Small intestine (tissue), 7 donors: ENCODE measurements around the gene NFATC1. TPM values are rescaled to one million over a fixed set of nuclear protein-coding genes. Genes with fewer than 3 reads are reported as not detected.

Experiments used
- DNase-seq, 2 donors: peaks; one replicate each; pipeline versions ENCODE4 v3.0.0 to v3.0.0-alpha.2; 2013
- FAIRE-seq: peaks from 2 replicates; lab custom pipeline; 2012; peaks lifted over from hg19 to GRCh38; lab: Jason Lieb, UNC
- H3K27ac ChIP-seq, 3 donors: one replicate each; pipeline ENCODE4 v1.5.1; 2013; ENCODE audit warnings: low read length in 2 of 3, mild to moderate bottlenecking in 2 of 3, control low read depth in 1 of 3, inconsistent platforms in 1 of 3, low read depth in 1 of 3, moderate library complexity in 1 of 3
- H3K27me3 ChIP-seq, 3 donors: one replicate each; pipeline ENCODE4 v1.6.1; 2013; ENCODE audit warnings: low read length in 3 of 3, inconsistent platforms in 1 of 3; ENCODE audit not compliant: control insufficient read depth in 3 of 3, insufficient read depth in 3 of 3
- H3K36me3 ChIP-seq, 3 donors: one replicate each; pipeline ENCODE4 v1.6.1; 2013; ENCODE audit warnings: low read length in 3 of 3, inconsistent platforms in 1 of 3, low read depth in 1 of 3, mild to moderate bottlenecking in 1 of 3, moderate library complexity in 1 of 3; ENCODE audit not compliant: control insufficient read depth in 3 of 3, insufficient read depth in 2 of 3
- H3K4me1 ChIP-seq, 3 donors: one replicate each; pipeline ENCODE4 v1.6.1; 2013; ENCODE audit warnings: low read length in 2 of 3, inconsistent platforms in 1 of 3, low read depth in 1 of 3, mild to moderate bottlenecking in 1 of 3, moderate library complexity in 1 of 3; ENCODE audit not compliant: control insufficient read depth in 3 of 3, insufficient read depth in 2 of 3
- H3K4me3 ChIP-seq, 3 donors: one replicate each; pipeline ENCODE4 v1.5.1; 2013; ENCODE audit warnings: low read length in 3 of 3, control low read depth in 1 of 3, inconsistent platforms in 1 of 3, low read depth in 1 of 3, mild to moderate bottlenecking in 1 of 3, moderate library complexity in 1 of 3
- H3K9me3 ChIP-seq, 2 donors: one replicate each; pipeline ENCODE4 v1.6.1; 2013; ENCODE audit warnings: low read depth in 1 of 2, low read length in 1 of 2; ENCODE audit not compliant: control insufficient read depth in 2 of 2, insufficient read depth in 1 of 2
- WGBS, 3 donors: extraction: QIAGEN DNeasy Blood & Tissue Kit; methylation state at CpG; one replicate each; pipeline ENCODE4 v1.1.7; 2013; 5-methylcytosine and 5-hydroxymethylcytosine counted together
- polyA plus RNA-seq, 4 donors: library from polyadenylated mRNA; stranded (reverse) in 3 of 4; unstranded in 1 of 4; fragments of 200-250 nt in 3 of 4; fragments of 120-200 nt in 1 of 4; gene quantifications; one replicate each; pipeline versions ENCODE4 v1.2.1 to v1.2.3, GENCODE V29; 2013
- donor health status: healthy with polysubstance abuse.
- donor health status: control.
- donor health status: control.
- donor health status: Bipolar disorder and iron deficiency.
- donor health status: healthy.

The NFATC1 gene
- polyA plus RNA-seq, 4 donors: 0.67 to 5.9 (median 2.2) TPM

DNA sequence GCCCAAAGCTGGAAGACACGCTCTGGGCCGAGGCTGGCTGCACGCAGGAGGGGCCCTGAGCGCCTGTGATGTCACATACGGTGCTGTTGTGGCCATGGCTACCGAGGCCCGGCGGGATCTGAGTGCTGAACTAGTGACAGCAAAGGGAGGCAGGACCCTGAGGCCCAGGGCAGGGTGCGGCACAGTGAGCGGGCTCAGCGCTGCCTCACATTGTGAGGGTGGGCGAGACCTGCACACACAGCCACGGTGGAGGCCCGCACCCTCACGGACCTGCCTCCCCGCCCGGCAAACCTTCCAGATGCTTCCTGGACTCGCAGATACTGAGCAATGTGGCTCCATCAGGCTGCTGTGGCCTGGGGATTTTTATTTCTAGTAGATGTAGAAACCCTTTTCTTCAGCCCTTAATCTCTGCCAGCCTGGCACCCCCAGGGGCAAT, 150.0 kb downstream of the NFATC1 start:
- H3K9me3 ChIP-seq: peaks cover 0 to 3% of the 10 kb centered on the region in 2 donors
- H3K27ac ChIP-seq: no peak overlapping the region
- no peak for FAIRE-seq
- 79 to 89% (median 84%) methylated on average over 11 to 18 of the region's 18 CpGs for WGBS, 3 donors
- no peaks in the 10 kb centered on the region for H3K27me3 ChIP-seq
- DNase-seq: no peak
- H3K4me1 ChIP-seq: no peaks in the 10 kb centered on the region
- no peak overlapping the region for H3K4me3 ChIP-seq
- no peaks in the 10 kb centered on the region for H3K36me3 ChIP-seq

DNA sequence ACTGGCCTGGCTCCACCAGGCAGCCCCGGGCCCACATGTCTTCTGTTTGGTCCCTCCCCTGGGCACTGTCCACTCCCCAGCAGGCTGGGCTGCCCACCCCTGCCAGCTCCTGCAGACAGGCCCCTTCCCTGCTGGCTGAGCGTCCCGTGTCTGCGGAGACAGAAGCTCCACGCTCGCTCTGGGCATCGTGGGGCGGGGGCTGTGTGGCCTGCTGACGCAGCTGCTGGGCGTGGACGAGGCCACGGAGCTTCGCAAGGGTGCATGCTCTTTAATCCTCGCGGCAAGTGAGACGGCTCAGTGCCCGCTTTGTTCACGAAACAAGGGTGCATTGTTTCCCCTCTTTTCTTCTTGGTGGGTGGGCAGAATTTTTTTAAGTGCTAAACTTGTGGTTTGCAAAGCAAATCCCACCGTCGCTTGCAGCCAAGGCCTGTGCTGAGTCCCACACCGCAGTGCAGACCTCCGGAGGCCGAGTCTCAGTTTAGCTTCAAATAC, 151.1 kb downstream of the NFATC1 start:
- H3K4me3 ChIP-seq: no peak overlapping the region
- H3K4me1 ChIP-seq: no peaks in the 10 kb centered on the region
- H3K27ac ChIP-seq: no peak overlapping the region
- peaks cover 0 to 3% of the 10 kb centered on the region in 2 donors for H3K9me3 ChIP-seq
- no peaks in the 10 kb centered on the region for H3K27me3 ChIP-seq
- 72 to 81% (median 78%) methylated on average over 23 of the region's 23 CpGs for WGBS, 3 donors
- H3K36me3 ChIP-seq: no peaks in the 10 kb centered on the region
- DNase-seq (no peak), FAIRE-seq (no peak)

DNA sequence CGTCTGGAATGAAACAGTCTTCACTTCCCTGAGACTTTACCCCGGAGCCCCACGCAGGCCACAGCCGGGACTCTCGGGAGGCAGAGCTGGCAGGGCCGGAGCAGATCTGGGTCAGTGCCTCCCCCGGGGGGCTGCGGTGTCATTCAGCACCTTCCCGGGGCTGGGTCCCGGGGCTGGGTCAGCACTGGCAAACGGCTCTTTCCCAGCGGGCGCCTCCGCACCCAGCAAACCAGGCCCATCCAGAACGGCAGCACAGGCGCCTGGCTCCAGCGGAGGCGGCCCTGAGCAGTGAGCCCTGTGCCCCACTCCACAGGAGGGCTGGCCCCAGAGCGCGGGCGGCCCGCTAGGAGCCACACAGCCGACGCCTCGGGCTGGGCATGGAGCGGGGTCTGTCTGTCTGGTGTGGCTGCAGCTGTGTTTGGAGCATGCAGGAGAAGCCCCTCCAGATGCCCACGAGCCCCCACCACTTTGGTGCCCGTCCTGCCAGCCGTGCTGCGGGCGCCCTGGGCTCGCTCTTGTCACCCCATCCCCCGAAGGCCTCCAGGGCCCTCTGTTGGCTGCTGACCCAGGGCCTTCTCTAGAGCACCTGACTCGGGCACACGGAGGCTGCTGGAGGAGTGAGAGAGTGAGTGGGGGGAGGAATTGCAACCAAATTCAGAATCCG, 151.8 kb downstream of the NFATC1 start:
- no peak for DNase-seq
- H3K36me3 ChIP-seq: no peaks in the 10 kb centered on the region
- peaks cover 0 to 3% of the 10 kb centered on the region in 2 donors for H3K9me3 ChIP-seq
- no peak overlapping the region for H3K27ac ChIP-seq
- 83 to 86% (median 85%) methylated on average over 34 to 36 of the region's 36 CpGs for WGBS, 3 donors
- H3K4me3 ChIP-seq: no peak overlapping the region
- no peaks in the 10 kb centered on the region for H3K4me1 ChIP-seq
- no peaks in the 10 kb centered on the region for H3K27me3 ChIP-seq
- FAIRE-seq: no peak

DNA sequence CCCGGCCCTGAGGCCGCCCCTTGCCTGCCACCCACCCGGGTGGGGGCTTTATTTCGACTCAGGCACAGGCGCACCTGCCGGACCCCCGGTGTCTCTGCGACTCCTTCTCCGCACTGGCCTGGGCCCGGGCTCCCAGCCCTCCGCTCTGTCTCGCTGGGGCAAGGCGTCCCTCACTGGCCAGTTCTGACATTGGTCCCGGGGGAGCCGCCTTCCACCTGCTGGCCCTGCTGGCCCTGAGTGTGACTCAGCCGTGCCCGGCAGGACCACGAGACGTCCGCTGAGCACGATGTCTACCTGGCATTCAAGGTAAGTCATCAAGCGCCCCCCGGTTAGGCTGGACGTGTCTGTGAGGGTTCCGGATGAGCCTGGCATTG, 152.3 kb downstream of the NFATC1 start:
- no peak overlapping the region for H3K27ac ChIP-seq
- no peaks in the 10 kb centered on the region for H3K4me1 ChIP-seq
- H3K36me3 ChIP-seq: no peaks in the 10 kb centered on the region
- no peak for FAIRE-seq
- H3K4me3 ChIP-seq: no peak overlapping the region
- WGBS, 3 donors: 89 to 95% (median 93%) methylated on average over 23 to 25 of the region's 25 CpGs
- peaks cover 0 to 3% of the 10 kb centered on the region in 2 donors for H3K9me3 ChIP-seq
- H3K27me3 ChIP-seq: no peaks in the 10 kb centered on the region
- DNase-seq: no peak

DNA sequence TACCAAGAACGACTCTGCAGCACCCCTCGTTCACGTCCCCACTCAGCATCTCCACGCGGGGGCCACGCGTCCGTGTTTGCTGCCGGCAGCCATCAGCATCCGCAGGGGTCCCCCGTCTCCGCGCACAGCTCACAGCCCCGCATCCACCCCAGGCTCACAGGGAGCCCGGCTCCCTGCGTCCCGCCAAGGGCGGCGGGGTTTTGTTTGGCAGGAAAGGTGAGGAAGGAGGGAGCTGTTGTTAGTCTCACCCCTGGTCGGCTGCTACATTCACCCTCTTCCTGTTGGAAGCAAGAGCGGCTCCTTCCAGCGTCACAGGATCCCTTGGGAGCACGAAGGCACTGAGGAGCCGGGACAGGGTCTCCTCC, 152.9 kb downstream of the NFATC1 start:
- DNase-seq (no peak), FAIRE-seq (no peak)
- H3K4me3 ChIP-seq: no peak overlapping the region
- H3K27me3 ChIP-seq: no peaks in the 10 kb centered on the region
- H3K27ac ChIP-seq: no peak overlapping the region
- no peaks in the 10 kb centered on the region for H3K36me3 ChIP-seq
- no peaks in the 10 kb centered on the region for H3K4me1 ChIP-seq
- WGBS, 3 donors: 94 to 95% (median 94%) methylated on average over 24 of the region's 24 CpGs
- H3K9me3 ChIP-seq: peaks cover 0 to 3% of the 10 kb centered on the region in 2 donors

DNA sequence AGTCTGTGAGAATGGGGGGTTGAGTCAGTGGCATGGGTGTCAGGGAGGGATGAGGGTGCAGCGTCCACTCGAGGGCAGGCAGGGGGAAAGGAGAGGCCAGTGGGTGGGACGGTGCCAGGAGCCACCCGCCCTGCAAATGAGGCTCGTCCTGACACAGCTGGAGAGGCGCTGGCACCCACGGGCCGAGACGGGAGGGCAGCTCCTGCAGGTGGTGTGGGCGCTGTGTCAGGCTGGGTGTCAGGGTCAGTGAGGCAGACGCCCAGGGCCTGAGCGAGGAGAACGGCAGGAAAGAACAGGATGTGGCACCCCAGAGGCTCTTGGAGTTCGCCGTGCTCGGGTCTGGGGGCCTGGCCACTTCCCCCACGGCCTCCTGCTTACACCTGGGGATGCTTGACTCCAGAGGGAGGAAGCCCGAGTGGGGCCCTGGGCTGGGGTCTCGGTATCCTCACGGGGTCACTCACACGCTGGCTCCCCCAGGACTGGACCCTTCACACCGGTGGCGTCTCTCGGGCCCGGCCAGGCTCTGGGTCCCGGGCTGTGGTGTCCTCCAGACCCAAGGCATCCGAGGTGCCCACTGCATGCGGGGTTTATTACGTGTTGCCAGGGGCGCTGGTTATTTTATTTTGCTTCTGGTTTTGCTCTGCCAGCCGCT, 153.4 kb downstream of the NFATC1 start:
- no peak overlapping the region for H3K4me3 ChIP-seq
- no peaks in the 10 kb centered on the region for H3K36me3 ChIP-seq
- no peaks in the 10 kb centered on the region for H3K4me1 ChIP-seq
- WGBS, 3 donors: 81 to 89% (median 86%) methylated on average over 30 to 31 of the region's 31 CpGs
- H3K9me3 ChIP-seq: peaks cover 0 to 3% of the 10 kb centered on the region in 2 donors
- DNase-seq (no peak), FAIRE-seq (no peak)
- H3K27ac ChIP-seq: no peak overlapping the region
- H3K27me3 ChIP-seq: no peaks in the 10 kb centered on the region

DNA sequence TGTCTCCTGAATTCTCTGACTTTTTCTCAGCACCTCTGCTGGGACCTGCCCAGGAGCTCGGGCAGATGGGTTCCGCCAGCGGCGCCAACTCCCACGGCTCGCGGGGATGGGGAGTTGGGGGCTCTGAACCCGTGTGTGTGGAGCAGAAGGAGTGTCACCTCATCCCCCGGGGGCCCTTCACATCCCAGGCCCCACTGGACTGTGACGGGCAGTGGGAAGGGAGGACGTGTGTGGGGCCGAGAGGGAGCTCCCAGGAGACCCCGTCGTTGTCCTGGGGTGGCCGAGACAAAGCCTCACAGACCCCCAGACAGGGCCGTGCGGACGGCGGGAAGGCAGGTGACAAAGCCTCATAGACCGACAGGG, 153.9 kb downstream of the NFATC1 start:
- Histone ChIP-seq H3K4me3 (no peak overlapping the region), H3K27me3 (no peaks in the 10 kb centered on the region), H3K36me3 (no peaks in the 10 kb centered on the region), H3K4me1 (no peaks in the 10 kb centered on the region), H3K9me3 (peaks cover 0 to 3% of the 10 kb centered on the region in 2 donors), H3K27ac (no peak overlapping the region)
- DNase-seq (no peak), FAIRE-seq (no peak)
- WGBS, 3 donors: 88 to 90% (median 88%) methylated on average over 12 to 18 of the region's 20 CpGs

DNA sequence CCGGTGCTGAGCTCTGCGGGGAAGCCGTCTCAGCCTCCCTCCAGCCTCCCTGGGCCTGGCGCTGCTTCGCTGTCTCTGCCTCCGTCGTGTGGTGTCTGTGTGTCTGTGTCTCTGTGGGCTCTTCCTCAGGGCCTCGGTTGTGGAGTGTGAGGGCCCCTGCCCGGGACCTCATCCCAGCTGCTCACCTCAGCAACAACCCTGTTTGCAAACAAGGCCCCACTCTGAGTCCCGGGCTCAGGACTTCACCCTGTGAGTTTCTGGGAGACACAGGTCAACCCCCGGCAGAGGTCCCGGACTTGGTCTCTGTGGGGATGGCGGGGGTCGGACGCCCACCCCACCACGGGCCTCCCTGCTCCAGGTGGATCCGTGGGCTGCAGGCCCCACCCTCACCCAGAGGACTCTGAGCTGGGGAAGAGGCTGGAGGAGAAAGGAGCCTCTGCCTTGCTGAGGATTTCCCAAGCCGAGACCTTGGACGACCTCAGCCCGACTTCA, 156.5 kb downstream of the NFATC1 start:
- H3K36me3 ChIP-seq: no peaks in the 10 kb centered on the region
- no peak overlapping the region for H3K4me3 ChIP-seq
- H3K9me3 ChIP-seq: peaks cover 0 to 3% of the 10 kb centered on the region in 2 donors
- no peaks in the 10 kb centered on the region for H3K27me3 ChIP-seq
- 82 to 86% (median 86%) methylated on average over 18 to 20 of the region's 20 CpGs for WGBS, 3 donors
- no peaks in the 10 kb centered on the region for H3K4me1 ChIP-seq
- FAIRE-seq (no peak), DNase-seq (no peak)
- H3K27ac ChIP-seq: no peak overlapping the region
